ENCODE data around the gene RNF13.
"Not testable (repeated sequence)": the region's sequence is repeated elsewhere in the genome, so short reads cannot be mapped to it uniquely, and the experiment has no call there.

The RNF13 gene

DNA sequence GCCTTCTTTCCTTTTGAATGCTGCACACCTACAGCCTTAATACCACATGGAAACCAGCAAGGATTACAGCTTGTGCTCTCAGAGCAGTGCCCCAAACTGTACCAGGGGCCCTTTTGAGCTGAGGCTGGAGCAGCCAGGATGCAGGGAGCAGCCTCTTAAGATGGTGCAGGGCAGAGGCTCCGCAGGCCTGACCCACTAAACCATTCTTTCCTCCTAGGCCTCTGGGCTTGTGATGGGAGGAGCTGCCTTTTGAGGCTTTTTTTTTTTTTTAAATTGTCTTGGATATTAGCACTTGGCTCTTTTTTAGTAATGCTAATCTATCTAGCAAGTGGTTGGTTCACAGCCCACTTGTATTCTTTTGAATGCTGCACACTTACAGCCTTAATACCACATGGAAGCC lies 120.0 kb downstream of the RNF13 start:
- TF ChIP-seq, protein P1, sequence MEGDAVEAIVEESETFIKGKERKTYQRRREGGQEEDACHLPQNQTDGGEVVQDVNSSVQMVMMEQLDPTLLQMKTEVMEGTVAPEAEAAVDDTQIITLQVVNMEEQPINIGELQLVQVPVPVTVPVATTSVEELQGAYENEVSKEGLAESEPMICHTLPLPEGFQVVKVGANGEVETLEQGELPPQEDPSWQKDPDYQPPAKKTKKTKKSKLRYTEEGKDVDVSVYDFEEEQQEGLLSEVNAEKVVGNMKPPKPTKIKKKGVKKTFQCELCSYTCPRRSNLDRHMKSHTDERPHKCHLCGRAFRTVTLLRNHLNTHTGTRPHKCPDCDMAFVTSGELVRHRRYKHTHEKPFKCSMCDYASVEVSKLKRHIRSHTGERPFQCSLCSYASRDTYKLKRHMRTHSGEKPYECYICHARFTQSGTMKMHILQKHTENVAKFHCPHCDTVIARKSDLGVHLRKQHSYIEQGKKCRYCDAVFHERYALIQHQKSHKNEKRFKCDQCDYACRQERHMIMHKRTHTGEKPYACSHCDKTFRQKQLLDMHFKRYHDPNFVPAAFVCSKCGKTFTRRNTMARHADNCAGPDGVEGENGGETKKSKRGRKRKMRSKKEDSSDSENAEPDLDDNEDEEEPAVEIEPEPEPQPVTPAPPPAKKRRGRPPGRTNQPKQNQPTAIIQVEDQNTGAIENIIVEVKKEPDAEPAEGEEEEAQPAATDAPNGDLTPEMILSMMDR (conservative IDR thresholded peaks at IDR 0.05; ENCODE audit: low read depth, low read length), result no peak
- H3K4me3 ChIP-seq (ENCODE audit: low read depth, low read length), result no peak overlapping the region
- no peak for DNase-seq (ENCODE audit: low read depth)

DNA sequence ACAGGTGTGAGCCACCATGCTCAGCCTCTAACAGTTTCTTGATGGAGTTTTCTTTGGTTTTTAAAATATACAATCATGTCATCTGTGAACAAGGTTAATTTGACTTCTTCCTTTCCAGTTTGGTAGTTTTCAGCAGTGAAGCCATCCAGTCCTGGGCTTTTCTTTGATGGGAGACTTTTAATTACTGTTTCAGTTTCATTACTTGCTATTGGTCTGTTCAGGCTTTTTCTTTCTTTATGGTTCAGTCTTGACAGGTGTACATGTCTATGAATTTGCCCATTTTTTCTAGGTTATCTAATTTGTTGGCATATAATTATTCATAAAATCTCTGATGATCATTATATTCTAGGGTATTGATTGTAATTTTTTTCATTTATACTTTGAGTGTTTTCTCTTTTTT lies 120.8 kb downstream of the RNF13 start:
- no peak overlapping the region for H3K4me3 ChIP-seq (ENCODE audit: low read depth, low read length)
- no peak for DNase-seq (ENCODE audit: low read depth)
- TF ChIP-seq, protein P1 (conservative IDR thresholded peaks at IDR 0.05; ENCODE audit: low read depth, low read length), result no peak

DNA sequence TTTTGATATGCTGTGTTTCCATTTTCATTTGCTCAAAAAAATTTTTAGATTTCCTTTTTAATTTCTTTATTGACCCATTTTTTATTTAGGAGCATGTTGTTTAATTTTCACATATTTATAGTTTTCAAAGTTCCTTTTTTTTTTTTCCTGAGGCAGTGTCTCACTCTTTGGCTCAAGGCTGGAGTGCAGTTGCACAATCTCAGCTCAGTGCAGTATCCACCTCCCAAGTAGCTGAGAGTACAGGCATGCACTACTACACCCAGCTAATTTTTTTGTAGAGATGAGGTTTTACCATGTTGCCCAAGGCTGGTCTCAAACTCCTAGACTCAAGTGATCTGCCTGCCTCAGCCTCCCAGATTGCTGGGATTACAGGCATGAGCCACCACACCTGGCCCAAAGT lies 121.5 kb downstream of the RNF13 start:
- DNase-seq (ENCODE audit: low read depth), result peak; percentile 89
- TF ChIP-seq, protein P1 (conservative IDR thresholded peaks at IDR 0.05; ENCODE audit: low read depth, low read length), result no peak
- no peak overlapping the region for H3K4me3 ChIP-seq (ENCODE audit: low read depth, low read length)

DNA sequence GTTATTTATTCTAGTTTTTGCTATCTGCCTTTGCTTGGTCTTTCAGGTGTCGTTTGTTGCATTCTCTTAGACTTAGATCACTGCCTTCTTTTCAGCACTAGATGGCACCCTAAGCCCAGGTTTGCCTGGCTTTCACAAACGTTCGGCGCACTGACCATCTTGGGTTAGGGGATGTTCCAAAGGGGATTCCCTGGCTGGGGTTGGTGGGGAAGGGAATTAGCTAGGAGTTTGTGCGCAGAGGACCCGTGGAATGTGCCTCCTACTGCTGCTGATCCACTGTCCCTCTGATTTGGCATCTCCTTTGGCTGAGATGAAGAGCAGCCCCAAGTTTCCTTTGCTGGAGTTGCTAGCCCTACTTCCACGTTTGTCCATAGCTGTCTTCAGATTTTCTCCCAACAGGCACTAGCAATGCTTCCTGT lies 123.8 kb downstream of the RNF13 start:
- TF ChIP-seq, protein P1 (conservative IDR thresholded peaks at IDR 0.05; ENCODE audit: low read depth, low read length), result peak; percentile 90
- no peak overlapping the region for H3K4me3 ChIP-seq (ENCODE audit: low read depth, low read length)
- peak; percentile 80 for DNase-seq (ENCODE audit: low read depth)

DNA sequence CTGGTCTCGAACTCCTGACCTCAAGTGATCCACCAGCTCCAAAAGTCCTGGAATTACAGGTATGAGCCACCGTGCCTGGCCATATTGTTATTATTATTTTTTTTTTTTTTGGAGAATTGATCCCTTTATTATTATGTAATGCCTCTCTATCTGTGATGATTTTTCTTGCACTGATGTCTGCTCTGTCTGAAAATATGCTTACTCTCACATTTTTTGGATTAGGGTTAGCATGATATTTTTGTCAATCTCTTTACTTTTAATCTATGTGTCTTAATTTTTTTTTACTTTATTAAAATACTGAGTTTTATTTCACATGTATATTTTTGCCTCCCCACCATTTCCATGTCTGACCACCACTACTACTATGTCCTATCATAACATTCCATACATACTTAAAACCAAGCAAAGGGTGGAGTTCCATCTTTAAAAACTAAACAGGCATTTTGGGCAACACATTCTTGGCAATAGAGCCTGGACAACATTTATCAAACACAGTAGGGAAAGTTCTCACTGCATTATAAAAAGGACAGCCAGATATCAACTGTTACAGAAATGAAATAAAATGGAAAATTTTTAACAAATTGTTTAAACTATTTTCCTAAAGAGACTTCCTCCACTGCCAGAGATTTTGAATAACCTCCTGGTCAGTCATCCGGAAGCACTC lies 125.5 kb downstream of the RNF13 start:
- not testable (repeated sequence) for H3K4me3 ChIP-seq (ENCODE audit: low read depth, low read length)
- peak; percentile 30 for DNase-seq (ENCODE audit: low read depth)

DNA sequence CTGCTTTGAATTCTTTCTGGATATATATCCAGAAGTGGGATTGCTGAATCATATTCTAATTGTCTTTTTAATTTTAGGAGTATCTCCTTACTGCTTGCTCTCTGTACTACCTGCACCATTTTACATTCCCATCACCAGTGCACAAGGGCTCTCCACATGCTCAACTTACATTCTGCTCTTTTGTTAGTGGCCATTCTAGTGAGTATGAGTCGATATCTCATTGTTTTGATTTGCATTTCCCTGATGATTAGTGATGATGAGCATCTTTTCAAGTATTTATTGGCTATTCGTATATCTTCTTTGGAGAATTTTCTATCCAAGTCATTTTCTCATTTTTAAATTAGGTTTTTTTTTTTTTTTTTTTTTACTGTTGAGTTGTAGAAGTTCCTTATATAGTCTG lies 128.2 kb downstream of the RNF13 start:
- H3K4me3 ChIP-seq (ENCODE audit: low read depth, low read length), result no peak overlapping the region
- DNase-seq (ENCODE audit: low read depth), result no peak
- TF ChIP-seq, protein P1 (conservative IDR thresholded peaks at IDR 0.05; ENCODE audit: low read depth, low read length), result no peak

DNA sequence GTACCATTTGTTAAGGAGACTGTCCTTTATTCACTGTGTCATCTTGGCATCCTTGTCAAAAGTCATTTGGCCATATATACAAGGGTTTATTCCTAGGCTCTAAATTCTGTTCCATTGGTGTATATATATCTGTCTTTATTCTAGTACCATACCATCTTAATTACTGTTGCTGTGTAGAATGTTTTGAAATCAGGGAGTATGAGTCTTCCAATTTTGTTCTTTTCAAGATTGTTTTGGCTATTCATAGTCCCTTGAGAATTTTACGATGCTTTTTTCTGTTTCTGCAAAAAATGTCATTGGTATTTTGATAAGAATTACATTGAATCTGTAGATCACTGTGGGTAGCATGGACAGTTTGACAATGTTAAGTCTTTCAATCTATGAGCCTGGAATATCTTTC lies 128.9 kb downstream of the RNF13 start:
- no peak for DNase-seq (ENCODE audit: low read depth)
- TF ChIP-seq, protein P1 (conservative IDR thresholded peaks at IDR 0.05; ENCODE audit: low read depth, low read length), result no peak
- H3K4me3 ChIP-seq (ENCODE audit: low read depth, low read length), result no peak overlapping the region

All from choroid plexus epithelial cell (primary cell).